Measurements from ENCODE around the gene MACROD2. TPM values are rescaled to one million over a fixed set of nuclear protein-coding genes. Genes with fewer than 3 reads are reported as not detected.

The MACROD2 gene
- total RNA-seq, 2 donors from 2014 or later = 0.94 to 10.4 TPM

DNA sequence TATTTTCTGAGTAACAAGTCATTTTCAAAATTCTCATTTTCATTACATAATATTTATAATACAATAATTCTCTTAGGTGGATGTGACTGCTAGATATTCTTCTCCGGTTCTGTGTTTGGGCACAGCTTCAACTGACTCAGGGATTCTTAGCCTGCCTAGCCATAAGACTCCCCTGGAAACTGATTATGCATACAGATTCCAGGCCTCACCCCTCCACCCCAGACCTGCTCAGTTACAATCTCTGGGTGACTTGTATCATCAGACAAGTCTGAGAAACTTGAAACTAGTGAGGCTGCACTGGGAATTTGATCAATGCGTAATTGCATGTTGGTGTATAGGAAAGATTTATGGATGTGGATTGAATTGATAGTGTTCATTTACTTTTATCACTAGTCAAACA is 316.7 kb downstream of the MACROD2 start:
- TF ChIP-seq, protein P1, sequence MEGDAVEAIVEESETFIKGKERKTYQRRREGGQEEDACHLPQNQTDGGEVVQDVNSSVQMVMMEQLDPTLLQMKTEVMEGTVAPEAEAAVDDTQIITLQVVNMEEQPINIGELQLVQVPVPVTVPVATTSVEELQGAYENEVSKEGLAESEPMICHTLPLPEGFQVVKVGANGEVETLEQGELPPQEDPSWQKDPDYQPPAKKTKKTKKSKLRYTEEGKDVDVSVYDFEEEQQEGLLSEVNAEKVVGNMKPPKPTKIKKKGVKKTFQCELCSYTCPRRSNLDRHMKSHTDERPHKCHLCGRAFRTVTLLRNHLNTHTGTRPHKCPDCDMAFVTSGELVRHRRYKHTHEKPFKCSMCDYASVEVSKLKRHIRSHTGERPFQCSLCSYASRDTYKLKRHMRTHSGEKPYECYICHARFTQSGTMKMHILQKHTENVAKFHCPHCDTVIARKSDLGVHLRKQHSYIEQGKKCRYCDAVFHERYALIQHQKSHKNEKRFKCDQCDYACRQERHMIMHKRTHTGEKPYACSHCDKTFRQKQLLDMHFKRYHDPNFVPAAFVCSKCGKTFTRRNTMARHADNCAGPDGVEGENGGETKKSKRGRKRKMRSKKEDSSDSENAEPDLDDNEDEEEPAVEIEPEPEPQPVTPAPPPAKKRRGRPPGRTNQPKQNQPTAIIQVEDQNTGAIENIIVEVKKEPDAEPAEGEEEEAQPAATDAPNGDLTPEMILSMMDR (IDR thresholded peaks at IDR 0.05) = no peak
- Histone ChIP-seq H3K27ac (no peak overlapping the region), H3K9me3 (no peaks in the 10 kb centered on the region), H3K27me3 (no peaks in the 10 kb centered on the region), H3K4me1 (no peaks in the 10 kb centered on the region), H3K4me3 (no peak overlapping the region), H3K36me3 (no peaks in the 10 kb centered on the region)
- no peak for DNase-seq (ENCODE audit: low spot score)

DNA sequence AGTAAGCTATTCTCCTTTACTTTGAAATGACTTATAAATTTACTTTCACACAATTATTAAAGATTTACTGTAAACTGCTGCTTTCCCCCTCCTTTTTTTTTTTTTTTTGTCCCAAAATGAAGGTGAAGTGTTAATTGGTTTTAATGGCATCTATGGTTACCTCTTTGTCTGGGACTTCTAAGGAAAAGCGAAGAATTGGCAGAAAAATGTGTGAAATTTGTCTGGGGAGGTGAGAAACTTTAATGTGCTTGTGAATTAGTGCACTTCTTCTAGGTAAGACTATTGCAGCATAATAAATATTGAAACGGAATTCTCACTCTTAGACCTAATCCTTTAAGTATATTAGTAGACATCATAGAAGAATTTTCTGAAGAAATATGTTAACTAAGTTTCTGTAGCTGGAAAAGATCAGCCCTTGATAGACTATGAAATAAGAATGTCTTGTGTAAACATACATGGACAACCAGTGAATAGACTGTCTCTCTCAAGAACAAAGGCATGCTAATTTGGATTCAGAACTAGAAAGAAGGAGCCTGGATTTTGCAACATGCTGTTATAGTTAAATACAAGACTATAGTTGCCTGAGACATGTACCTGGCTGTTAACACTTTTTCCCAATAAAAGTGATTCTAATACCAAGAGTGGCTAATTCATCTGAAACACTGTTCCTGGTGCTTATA is 318.2 kb downstream of the MACROD2 start:
- TF ChIP-seq, protein P1 (IDR thresholded peaks at IDR 0.05) = no peak
- no peaks in the 10 kb centered on the region for H3K36me3 ChIP-seq
- no peaks in the 10 kb centered on the region for H3K27me3 ChIP-seq
- no peak overlapping the region for H3K27ac ChIP-seq
- H3K9me3 ChIP-seq = no peaks in the 10 kb centered on the region
- DNase-seq (ENCODE audit: low spot score) = no peak
- no peaks in the 10 kb centered on the region for H3K4me1 ChIP-seq
- no peak overlapping the region for H3K4me3 ChIP-seq

GRCh38 chr20:14319704-14320103 is 324.4 kb downstream of the MACROD2 start:
- Histone ChIP-seq H3K4me3 (no peak overlapping the region), H3K9me3 (no peaks in the 10 kb centered on the region), H3K27me3 (no peaks in the 10 kb centered on the region), H3K4me1 (no peaks in the 10 kb centered on the region), H3K27ac (no peak overlapping the region), H3K36me3 (no peaks in the 10 kb centered on the region)
- TF ChIP-seq, protein P1 (IDR thresholded peaks at IDR 0.05) = no peak
- DNase-seq (ENCODE audit: low spot score) = no peak

GRCh38 chr20:14331646-14332045 is 336.3 kb downstream of the MACROD2 start:
- no peak for DNase-seq (ENCODE audit: low spot score)
- H3K4me1 ChIP-seq = no peaks in the 10 kb centered on the region
- H3K36me3 ChIP-seq = no peaks in the 10 kb centered on the region
- no peak overlapping the region for H3K4me3 ChIP-seq
- TF ChIP-seq, protein P1 (IDR thresholded peaks at IDR 0.05) = no peak
- H3K27me3 ChIP-seq = no peaks in the 10 kb centered on the region
- H3K9me3 ChIP-seq = no peaks in the 10 kb centered on the region
- no peak overlapping the region for H3K27ac ChIP-seq

- Histone ChIP-seq H3K9me3 (no peaks in the 10 kb centered on the region), H3K4me3 (no peak overlapping the region), H3K4me1 (no peaks in the 10 kb centered on the region), H3K27ac (no peak overlapping the region), H3K36me3 (no peaks in the 10 kb centered on the region), H3K27me3 (no peaks in the 10 kb centered on the region)
- TF ChIP-seq, protein P1 (IDR thresholded peaks at IDR 0.05) = no peak
- no peak for DNase-seq (ENCODE audit: low spot score)
These were observed 337.6 kb downstream of the MACROD2 start for GRCh38 chr20:14332866-14333265.

DNA sequence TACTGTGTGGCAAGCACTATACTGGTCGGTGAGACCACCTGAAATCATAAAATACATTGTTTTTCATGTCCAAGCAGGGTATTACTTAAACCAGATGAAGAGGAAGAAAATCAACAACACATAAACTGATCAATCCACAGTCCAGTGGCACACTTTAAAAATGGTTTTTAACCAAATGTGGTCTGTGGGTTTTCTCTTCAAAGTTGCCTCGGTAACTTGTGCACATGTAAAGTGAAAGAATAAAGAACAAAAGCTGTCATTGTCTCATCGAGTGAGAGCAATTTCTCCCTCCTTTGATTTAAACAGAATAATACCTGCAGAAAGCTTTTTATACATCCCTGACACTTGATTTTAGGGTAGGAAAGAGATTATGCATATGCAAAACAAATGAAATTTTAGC is 338.4 kb downstream of the MACROD2 start:
- H3K4me3 ChIP-seq = no peak overlapping the region
- no peak for DNase-seq (ENCODE audit: low spot score)

More for the DNA sequence above, 338.4 kb downstream of the MACROD2 start:
- Histone ChIP-seq H3K27me3 (no peaks in the 10 kb centered on the region), H3K27ac (no peak overlapping the region), H3K9me3 (no peaks in the 10 kb centered on the region), H3K4me1 (no peaks in the 10 kb centered on the region), H3K36me3 (no peaks in the 10 kb centered on the region)
- TF ChIP-seq, protein P1 (IDR thresholded peaks at IDR 0.05) = no peak

Data from right atrium auricular region (tissue), 2 donors.